ENCODE results near the gene ECE2. TPM values are rescaled to one million over a fixed set of nuclear protein-coding genes. Genes with fewer than 3 reads are reported as not detected.

ECE2 gene
- polyA plus RNA-seq, 1 donor from 2014 or later = 0.22 TPM

DNA sequence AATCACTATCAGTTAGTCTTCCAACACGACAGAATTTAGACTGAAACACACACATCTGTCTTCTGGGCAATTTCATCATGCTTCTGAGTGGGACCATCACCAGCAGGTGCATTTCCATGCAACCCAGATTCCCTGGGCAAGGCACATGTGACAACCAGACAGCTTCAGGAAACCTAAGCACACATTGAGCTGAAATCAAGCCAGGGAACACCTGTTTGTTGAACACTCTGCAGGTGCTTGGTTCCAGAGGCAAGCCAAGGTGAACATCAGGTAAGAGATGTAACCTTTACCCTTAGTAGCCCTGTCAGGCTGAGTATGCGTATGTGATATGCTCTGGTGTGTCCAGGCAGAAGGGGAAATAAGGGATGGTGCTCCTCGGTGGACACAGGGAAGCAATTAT is 19.9 kb downstream of the ECE2 start:
- H3K27me3 ChIP-seq (ENCODE audit: insufficient read depth, low read depth, low read length) = no peaks in the 10 kb centered on the region
- H3K9ac ChIP-seq (ENCODE audit: low read length) = no peak overlapping the region
- H3K9me3 ChIP-seq (ENCODE audit: low read length) = no peaks in the 10 kb centered on the region
- no peak overlapping the region for H3K4me2 ChIP-seq (ENCODE audit: low read length)
- TF ChIP-seq RAD21 (conservative IDR thresholded peaks at IDR 0.05) (no peak), EP300 (conservative IDR thresholded peaks at IDR 0.05; ENCODE audit: poor library complexity, severe bottlenecking) (no peak), SMC3 (conservative IDR thresholded peaks at IDR 0.05; ENCODE audit: poor library complexity) (no peak), POLR2AphosphoS5 (IDR thresholded peaks at IDR 0.05) (no peak), MXI1 (conservative IDR thresholded peaks at IDR 0.05; ENCODE audit: poor library complexity, severe bottlenecking) (no peak), TAF1 (IDR thresholded peaks at IDR 0.05; ENCODE audit: low read depth) (no peak), EZH2 (IDR thresholded peaks at IDR 0.05; ENCODE audit: borderline replicate concordance, insufficient read depth, low read length, poor library complexity, severe bottlenecking) (no peak)
- TF ChIP-seq, protein P1, sequence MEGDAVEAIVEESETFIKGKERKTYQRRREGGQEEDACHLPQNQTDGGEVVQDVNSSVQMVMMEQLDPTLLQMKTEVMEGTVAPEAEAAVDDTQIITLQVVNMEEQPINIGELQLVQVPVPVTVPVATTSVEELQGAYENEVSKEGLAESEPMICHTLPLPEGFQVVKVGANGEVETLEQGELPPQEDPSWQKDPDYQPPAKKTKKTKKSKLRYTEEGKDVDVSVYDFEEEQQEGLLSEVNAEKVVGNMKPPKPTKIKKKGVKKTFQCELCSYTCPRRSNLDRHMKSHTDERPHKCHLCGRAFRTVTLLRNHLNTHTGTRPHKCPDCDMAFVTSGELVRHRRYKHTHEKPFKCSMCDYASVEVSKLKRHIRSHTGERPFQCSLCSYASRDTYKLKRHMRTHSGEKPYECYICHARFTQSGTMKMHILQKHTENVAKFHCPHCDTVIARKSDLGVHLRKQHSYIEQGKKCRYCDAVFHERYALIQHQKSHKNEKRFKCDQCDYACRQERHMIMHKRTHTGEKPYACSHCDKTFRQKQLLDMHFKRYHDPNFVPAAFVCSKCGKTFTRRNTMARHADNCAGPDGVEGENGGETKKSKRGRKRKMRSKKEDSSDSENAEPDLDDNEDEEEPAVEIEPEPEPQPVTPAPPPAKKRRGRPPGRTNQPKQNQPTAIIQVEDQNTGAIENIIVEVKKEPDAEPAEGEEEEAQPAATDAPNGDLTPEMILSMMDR (IDR thresholded peaks at IDR 0.05; ENCODE audit: poor library complexity, severe bottlenecking) = no peak
- TF ChIP-seq, protein P2, sequence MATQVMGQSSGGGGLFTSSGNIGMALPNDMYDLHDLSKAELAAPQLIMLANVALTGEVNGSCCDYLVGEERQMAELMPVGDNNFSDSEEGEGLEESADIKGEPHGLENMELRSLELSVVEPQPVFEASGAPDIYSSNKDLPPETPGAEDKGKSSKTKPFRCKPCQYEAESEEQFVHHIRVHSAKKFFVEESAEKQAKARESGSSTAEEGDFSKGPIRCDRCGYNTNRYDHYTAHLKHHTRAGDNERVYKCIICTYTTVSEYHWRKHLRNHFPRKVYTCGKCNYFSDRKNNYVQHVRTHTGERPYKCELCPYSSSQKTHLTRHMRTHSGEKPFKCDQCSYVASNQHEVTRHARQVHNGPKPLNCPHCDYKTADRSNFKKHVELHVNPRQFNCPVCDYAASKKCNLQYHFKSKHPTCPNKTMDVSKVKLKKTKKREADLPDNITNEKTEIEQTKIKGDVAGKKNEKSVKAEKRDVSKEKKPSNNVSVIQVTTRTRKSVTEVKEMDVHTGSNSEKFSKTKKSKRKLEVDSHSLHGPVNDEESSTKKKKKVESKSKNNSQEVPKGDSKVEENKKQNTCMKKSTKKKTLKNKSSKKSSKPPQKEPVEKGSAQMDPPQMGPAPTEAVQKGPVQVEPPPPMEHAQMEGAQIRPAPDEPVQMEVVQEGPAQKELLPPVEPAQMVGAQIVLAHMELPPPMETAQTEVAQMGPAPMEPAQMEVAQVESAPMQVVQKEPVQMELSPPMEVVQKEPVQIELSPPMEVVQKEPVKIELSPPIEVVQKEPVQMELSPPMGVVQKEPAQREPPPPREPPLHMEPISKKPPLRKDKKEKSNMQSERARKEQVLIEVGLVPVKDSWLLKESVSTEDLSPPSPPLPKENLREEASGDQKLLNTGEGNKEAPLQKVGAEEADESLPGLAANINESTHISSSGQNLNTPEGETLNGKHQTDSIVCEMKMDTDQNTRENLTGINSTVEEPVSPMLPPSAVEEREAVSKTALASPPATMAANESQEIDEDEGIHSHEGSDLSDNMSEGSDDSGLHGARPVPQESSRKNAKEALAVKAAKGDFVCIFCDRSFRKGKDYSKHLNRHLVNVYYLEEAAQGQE (IDR thresholded peaks at IDR 0.05; ENCODE audit: borderline replicate concordance) = no peak
- no peak overlapping the region for H3K4me3 ChIP-seq (ENCODE audit: low read length)
- no peaks in the 10 kb centered on the region for H3F3A ChIP-seq (ENCODE audit: insufficient read depth, low read length, poor library complexity, severe bottlenecking)
- H3K36me3 ChIP-seq (ENCODE audit: insufficient read depth, low read length) = no peaks in the 10 kb centered on the region
- H4K20me1 ChIP-seq (ENCODE audit: insufficient read depth) = no peaks in the 10 kb centered on the region
- no peaks in the 10 kb centered on the region for H3K9me2 ChIP-seq (ENCODE audit: insufficient read depth, low read length)
- no peak overlapping the region for H3K27ac ChIP-seq (ENCODE audit: low read length)
- peaks cover 15% of the 10 kb centered on the region for H3K79me2 ChIP-seq (replicated peaks; ENCODE audit: insufficient read depth, low read length)
- no peak overlapping the region for H2AFZ ChIP-seq (ENCODE audit: low read depth, low read length)

GRCh38 chr3:184296616-184297015 is 20.8 kb downstream of the ECE2 start:
- no peaks in the 10 kb centered on the region for H3K36me3 ChIP-seq (ENCODE audit: insufficient read depth, low read length)
- H3F3A ChIP-seq (ENCODE audit: insufficient read depth, low read length, poor library complexity, severe bottlenecking) = no peaks in the 10 kb centered on the region
- H3K4me3 ChIP-seq (ENCODE audit: low read length) = no peak overlapping the region
- H4K20me1 ChIP-seq (ENCODE audit: insufficient read depth) = no peaks in the 10 kb centered on the region
- H3K27me3 ChIP-seq (ENCODE audit: insufficient read depth, low read depth, low read length) = no peaks in the 10 kb centered on the region
- TF ChIP-seq SMC3 (conservative IDR thresholded peaks at IDR 0.05; ENCODE audit: poor library complexity) (no peak), RAD21 (conservative IDR thresholded peaks at IDR 0.05) (no peak), TAF1 (IDR thresholded peaks at IDR 0.05; ENCODE audit: low read depth) (no peak), MXI1 (conservative IDR thresholded peaks at IDR 0.05; ENCODE audit: poor library complexity, severe bottlenecking) (no peak), EP300 (conservative IDR thresholded peaks at IDR 0.05; ENCODE audit: poor library complexity, severe bottlenecking) (no peak), EZH2 (IDR thresholded peaks at IDR 0.05; ENCODE audit: borderline replicate concordance, insufficient read depth, low read length, poor library complexity, severe bottlenecking) (no peak), POLR2AphosphoS5 (IDR thresholded peaks at IDR 0.05) (no peak)
- TF ChIP-seq, protein P2 (IDR thresholded peaks at IDR 0.05; ENCODE audit: borderline replicate concordance) = no peak
- TF ChIP-seq, protein P1 (IDR thresholded peaks at IDR 0.05; ENCODE audit: poor library complexity, severe bottlenecking) = no peak
- H3K4me2 ChIP-seq (ENCODE audit: low read length) = no peak overlapping the region
- no peak overlapping the region for H2AFZ ChIP-seq (ENCODE audit: low read depth, low read length)
- no peaks in the 10 kb centered on the region for H3K9me2 ChIP-seq (ENCODE audit: insufficient read depth, low read length)
- no peak overlapping the region for H3K9ac ChIP-seq (ENCODE audit: low read length)
- no peaks in the 10 kb centered on the region for H3K9me3 ChIP-seq (ENCODE audit: low read length)
- peaks cover 21% of the 10 kb centered on the region for H3K79me2 ChIP-seq (replicated peaks; ENCODE audit: insufficient read depth, low read length)
- no peak overlapping the region for H3K27ac ChIP-seq (ENCODE audit: low read length)
